G401 (cell line): ENCODE data around the gene ITGBL1. TPM values are rescaled to one million over a fixed set of nuclear protein-coding genes. Genes with fewer than 3 reads are reported as not detected.
A peak's percentile ranks its signal among the peaks of the same experiment; 100 is the strongest.
"Not testable (repeated sequence)": the region's sequence is repeated elsewhere in the genome, so short reads cannot be mapped to it uniquely, and the experiment has no call there.

Source experiments
- DNase-seq: peaks from one replicate; pipeline ENCODE4 v3.0.0-alpha.2; 2015; ENCODE audit warnings: low spot score
- in situ Hi-C: cut with HindIII; loops from 2 replicates; pipeline ENCODE4 v1.10.0; 2016; ENCODE audit warnings: low sequenced_read_pairs, mixed read lengths
- total RNA-seq: library from RNA; depleted of rRNA; stranded (reverse); fragments of >200 nt; shearing (Covaris generic); gene quantifications from 2 replicates; pipeline ENCODE4 v1.2.3, GENCODE V29; 2014

ITGBL1 gene
- total RNA-seq, 1 experiment from 2014 or later = not detected

DNA sequence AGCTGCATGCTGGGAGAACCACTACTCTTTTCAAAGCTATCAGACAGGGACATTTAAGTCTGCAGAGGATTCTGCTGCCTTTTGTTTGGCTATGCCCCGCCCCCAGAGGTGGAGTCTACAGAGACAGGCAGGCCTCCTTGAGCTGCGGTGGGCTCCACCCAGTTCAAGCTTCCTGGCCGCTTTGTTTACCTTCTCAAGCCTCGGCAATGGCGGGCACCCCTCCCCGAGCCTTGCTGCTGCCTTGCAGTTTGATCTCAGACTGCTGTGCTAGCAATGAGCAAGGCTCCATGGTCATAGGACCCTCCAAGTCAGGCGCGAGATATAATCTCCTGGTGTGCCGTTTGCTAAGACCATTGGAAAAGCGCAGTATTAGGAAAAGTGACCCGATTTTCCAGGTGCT lies 92.1 kb downstream of the ITGBL1 start:
- in situ Hi-C loops, DNase-seq: not testable (repeated sequence)

DNA sequence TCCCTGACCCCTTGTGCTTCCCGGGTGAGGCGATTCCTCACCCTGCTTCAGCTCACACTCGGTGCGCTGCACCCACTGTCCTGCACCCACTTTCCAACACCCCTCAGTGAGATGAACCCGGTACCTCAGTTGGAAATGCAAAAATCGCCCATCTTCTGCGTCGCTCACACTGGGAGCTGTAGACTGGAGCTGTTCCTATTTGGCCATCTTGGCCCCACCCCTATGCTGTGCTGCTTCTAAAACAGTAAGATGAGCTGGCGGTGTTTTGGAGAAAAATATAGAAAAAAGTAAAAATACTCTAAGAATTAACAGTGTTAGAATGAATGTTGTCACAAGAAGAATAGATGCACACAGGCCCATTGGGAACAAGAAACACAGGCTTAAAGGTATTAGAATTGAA lies 92.5 kb downstream of the ITGBL1 start:
- no peak for DNase-seq
- in situ Hi-C loops = no loop called here

DNA sequence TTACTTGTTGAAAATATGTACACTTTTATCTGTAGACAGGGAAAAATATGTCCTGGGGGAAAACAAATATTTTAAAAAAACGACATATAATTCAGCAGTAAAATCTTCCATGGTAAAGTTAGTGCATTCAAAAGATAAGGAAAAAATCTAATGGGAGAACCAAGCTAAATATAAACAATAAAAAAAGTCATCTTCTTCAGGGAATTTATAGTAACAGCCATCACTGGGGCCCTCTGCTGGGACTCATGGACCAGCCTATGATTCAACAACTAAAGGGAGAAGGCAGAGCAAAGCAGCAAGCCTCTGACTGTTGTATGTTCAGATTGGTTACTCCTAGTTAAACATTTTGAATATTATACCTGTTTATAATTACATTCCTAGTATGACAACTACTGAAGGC lies 93.0 kb downstream of the ITGBL1 start:
- DNase-seq = no peak
- in situ Hi-C loops = no loop called here

DNA sequence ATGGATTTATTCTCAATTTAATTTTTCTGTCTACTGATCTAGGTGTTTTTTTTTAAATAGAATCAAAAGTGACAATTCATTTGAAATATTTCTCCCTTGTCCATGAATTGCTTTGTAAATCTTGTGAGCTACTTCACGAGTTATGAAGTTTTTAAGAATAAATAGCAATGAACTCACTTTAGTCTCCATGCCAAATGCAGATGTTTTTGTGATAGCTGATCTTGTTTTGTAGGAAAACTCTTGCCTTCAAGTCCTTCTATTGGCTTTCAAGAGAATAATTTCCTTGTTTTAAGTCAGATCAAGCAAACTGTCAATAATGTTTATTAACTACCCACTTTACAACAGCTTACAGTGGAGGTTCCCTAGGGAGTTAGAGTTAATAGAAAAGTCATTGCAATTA lies 99.8 kb downstream of the ITGBL1 start:
- in situ Hi-C loops = no loop called here

DNA sequence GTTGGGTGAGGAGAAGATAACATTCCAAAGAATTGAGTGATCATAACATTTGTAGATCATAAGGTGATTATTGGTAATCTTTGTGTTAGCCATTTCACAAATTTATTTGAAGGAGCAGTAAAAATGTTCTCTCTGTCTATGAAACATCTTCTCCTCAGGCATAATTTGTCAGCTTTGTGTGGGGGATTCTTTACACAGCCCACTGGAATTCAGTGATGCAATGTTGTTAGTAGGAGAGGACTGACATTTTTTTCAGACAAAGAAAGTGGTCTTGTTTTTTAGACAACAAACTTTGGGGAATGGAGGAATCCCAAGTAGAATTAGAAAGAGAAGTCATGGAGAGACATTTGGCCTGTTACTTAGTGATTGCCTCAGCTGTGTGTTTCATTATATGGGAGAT lies 100.3 kb downstream of the ITGBL1 start:
- no peak for DNase-seq
- in situ Hi-C loops = no loop called here

More for the DNA sequence above, 99.8 kb downstream of the ITGBL1 start:
- no peak for DNase-seq

DNA sequence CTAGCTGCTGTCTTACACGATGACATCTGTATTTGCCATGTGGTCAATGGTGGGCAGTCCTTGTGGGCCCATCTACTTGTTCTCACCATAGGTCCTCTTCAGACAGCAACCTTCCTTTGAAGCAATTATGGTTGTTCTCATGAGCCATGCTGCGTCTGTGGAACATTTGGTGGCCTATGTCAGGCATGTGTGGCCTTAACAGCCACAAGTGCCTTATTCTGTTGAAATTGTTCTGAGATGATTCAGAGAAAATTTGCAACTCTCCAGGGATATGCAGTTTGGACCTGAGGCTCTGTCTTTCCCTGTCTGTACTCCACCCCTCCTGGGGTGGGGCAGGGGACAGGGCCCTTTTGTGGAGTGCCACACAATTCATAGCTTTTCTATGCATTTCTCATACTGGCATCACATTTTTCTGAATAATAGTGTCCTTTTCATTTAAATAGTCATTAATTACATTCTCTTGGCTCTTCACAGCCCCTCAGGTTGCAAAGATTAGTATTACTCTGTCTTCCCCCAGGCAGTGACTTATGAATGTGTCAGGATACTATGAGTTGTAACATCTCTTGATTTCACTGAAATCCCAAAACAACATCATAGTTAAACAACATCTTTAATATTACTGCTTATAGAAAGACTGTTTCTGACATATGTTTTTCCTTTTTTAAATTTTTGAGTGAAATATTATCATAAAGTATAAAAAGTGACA lies 102.1 kb downstream of the ITGBL1 start:
- in situ Hi-C loops = no loop called here
- DNase-seq = no peak

DNA sequence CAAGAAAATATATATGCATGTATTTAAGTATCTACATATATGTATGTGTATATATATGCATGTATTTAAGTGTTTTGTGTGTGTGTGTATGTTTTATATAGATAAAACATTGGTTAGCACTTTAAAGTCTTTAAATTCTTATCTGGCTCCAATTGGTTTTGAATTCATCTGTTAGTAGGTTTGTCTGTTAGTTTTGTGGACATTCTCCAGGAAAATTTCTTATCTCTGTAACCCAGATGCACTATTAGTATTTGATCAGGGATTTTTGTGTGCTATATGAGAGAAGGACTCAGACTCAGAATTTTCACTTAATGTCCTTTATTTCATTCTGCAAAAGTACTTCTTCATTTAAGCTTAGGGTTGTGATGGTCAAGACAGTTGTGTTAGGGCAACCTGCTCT lies 103.1 kb downstream of the ITGBL1 start:
- DNase-seq = no peak
- in situ Hi-C loops = no loop called here

DNA sequence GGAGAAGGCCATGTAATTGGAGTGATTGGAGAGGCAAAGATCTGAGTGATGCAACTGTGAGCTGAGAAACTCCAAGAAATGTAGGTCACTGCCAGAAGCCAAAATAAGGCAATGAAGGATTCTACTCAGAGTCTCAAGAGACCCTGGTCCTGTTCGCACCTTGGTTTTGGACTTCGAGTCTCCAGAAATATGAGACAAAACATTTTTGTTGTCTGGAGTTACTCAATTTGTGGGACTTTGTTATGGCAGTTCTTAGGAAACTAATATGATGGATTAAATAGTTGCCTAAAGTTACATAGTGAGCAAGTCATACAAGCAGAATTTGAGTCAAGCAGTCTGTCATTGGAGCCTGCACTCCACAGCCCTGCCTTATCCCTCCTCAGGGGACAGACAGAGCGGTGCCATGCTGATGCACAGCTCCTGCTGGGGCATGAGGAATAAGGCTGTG lies 104.2 kb downstream of the ITGBL1 start:
- no peak for DNase-seq
- in situ Hi-C loops = no loop called here

DNA sequence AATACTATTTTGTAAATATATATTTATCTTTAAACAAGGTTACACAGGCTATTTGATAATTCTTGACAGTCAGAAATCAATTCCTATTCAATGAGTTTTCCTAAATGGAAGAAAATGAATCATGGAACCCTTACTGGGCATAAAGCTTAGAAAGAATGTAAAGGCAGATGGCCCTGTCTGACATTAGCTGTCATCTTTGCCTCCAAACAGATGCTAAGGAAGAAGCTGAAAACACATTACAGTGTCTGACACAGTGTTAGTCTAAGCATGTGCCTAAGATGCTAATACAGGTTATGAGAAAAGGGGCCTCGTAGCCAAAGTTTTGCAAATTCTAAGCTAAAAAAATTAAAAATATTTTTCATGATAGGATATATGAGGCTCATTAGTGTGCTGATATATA lies 112.8 kb downstream of the ITGBL1 start:
- peak; percentile 16 for DNase-seq
- in situ Hi-C loops = no loop called here

DNA sequence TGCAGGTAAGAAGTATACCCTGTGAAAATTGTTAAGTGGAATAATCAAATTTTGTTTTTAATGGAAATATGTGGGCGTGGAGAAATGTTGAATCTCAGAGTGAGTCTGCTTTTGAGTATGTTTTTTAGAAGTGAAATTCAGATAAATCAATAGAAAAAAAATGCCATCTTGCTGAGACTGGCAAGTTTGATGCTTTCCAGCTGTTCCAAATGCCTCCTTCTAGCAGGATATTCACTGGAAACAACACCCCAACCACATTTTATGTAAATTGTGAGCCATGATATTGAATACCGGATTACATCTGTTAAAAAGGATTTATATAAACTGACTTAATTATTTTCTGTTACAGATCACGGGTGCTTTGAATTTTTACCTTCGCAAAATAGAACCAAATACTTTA lies 115.4 kb downstream of the ITGBL1 start:
- in situ Hi-C loops = no loop called here
- no peak for DNase-seq

DNA sequence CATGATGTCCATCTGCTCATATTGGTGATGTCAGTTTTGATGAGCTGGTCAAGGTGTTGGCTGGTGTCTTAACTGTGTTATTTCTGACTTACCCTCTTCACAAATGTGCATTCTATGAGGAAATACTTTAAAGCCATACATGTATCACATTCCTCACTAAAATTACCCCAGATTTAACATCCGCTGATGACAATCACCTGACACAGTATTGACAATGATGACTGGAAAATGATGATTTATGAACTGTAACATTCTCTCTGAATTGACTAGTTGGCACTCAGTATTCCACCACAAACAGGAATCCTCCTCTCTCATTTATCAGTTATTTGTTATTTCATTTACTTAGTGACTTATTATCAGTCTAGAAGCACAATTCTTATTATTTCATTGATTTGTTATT lies 117.3 kb downstream of the ITGBL1 start:
- in situ Hi-C loops = no loop called here
- DNase-seq = no peak

DNA sequence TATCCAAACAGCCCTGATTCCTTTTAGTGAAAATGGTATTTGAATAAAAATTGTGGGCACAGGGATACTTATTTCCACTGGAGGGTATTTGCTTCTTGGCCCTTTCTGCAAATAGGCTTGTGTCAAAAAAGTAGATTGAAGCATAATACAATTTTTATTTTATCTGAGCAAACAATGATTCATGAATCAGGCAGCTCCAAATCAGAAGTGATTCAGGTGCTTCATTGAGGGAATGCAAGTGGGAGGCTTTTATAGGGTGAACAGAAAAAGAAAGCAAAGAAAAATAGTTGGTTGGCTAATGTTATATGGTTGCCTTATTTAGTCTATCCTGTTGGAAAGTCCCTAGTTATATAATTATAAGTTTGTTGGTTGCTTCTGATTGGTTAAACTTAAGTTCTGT lies 117.9 kb downstream of the ITGBL1 start:
- in situ Hi-C loops = no loop called here
- DNase-seq = no peak

DNA sequence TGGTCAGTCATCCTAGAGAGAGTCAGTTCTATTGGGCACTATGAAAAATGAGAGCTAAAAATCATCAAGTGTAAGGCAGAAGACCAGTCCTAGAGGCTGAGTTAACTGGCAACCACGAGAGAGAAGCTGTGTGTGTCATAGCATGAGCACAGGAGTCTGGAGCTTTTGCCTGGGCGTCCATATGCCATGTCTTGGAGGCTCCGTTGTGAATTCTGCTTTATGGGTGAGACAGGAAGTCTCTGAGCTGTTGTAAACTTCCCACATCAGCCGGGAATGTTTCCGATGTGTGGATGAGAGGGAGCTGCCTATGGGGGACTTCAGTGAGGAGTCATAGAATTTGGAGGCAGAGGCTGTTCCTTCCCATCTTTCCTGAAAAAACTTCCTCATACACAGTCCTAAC lies 120.0 kb downstream of the ITGBL1 start:
- in situ Hi-C loops = no loop called here
- DNase-seq = no peak

DNA sequence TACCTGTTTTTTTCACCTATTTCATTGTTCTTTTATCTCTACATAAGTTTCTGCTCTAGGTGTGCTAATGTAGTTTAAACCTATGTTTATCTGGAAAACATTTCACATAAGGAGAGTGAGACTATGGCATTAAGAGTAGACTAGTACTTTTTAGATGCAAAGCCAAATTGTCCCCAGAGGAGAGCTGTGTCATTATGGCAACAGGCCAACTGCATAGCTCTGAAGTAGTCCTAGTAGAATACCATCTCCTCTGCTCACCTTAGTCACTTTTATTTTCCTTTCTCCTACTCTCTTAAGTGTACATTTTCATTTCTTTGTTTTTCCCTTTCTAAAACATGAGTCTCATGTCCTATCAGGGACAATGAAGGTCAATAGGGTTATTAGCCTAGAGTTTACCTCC lies 123.1 kb downstream of the ITGBL1 start:
- DNase-seq = no peak
- in situ Hi-C loops = no loop called here

DNA sequence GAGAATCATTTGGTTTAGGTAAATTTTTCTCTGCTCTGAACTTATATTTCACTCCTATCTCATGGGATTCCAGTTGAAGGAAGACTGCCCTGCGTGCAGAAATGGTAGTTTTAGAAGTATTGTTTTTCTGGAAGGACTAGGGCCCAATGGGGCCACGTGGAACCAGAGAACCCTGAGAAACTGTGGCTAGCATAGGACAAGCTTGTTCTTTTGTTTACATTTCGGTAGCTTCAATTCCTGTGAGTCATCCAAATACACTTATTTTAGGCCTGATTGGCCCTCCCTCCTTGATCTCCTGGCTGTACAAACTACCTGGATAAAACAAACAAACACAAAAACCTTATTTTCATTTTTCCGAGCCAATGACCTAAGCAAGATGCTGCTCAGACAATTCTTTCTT lies 124.0 kb downstream of the ITGBL1 start:
- in situ Hi-C loops = no loop called here
- DNase-seq = no peak

DNA sequence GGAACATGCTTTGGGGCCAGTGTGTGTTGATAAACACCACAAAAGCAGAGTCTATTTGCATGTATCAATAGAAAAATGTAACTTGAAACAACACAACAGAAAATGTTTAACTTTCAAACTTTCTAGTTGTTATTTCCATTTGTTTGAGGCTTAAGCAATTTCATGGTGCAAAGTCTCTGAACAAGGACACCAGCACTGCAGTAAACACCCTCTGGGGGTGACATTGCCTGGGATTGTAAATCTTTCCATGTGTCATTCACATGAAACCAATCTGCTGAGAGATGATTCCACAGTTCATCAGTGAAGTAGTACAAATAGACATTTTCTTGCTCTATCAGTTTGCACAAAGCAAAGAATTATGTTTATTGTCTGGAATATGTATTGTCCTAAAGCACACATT lies 124.5 kb downstream of the ITGBL1 start:
- in situ Hi-C loops = no loop called here
- no peak for DNase-seq

DNA sequence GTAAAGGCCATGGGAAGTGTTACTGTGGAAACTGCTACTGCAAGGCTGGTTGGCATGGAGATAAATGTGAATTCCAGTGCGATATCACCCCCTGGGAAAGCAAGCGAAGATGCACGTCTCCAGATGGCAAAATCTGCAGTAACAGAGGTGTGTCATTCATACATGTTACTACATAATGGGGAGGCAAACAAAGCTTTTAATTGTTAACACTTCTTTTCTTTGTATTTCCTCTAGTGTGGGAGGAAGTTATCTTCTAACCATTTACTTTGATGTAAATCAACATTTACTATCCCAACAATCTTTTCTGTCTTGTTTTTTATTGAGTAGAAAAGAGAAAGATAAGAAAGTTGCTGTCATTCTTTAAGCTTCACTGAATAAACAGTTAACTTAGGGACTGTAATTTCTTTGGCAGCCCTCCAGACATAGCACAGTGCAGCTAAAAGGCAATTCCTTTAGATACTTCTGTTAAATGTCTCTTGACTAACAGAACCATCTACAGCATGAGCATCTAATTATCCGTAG lies 126.9 kb downstream of the ITGBL1 start:
- DNase-seq = no peak
- in situ Hi-C loops = no loop called here

DNA sequence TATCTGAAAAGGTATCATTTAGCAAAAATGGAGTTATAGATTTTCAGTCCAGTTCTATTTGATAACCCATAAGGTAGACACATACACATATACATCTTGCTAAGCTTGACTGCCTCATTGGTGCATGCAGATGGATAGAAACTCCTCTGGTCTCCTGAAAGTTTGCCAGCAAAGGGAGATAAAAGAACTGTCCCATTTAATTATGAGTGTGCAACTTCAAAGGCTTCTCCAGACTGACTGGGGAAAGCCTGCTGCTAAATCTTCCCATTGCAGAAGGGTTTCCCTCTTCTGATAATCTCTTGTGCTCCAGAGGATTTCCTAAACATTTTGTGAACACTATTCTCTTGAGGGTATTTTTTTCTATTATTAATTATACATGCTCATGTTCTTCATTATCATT lies 131.9 kb downstream of the ITGBL1 start:
- DNase-seq = no peak
- in situ Hi-C loops = no loop called here

DNA sequence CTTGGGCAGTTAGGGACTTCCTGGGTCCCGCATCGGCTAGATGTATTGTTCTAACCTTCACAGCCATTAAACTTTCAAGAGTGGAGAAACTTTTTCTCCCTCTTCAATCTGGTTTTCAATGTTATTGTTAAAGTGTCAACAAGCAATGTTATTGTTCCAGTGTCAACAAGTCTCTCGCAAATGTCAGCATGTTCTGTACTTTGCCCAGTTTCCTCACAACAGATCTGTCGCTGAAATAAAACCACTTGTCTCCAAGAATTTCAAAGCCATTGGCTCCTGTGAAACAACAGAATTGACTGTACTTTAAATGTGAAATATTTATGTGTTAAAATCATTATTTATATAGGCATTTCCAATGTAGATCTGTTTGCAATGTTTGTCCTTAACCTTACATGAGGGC lies 138.0 kb downstream of the ITGBL1 start:
- no peak for DNase-seq
- in situ Hi-C loops = no loop called here

DNA sequence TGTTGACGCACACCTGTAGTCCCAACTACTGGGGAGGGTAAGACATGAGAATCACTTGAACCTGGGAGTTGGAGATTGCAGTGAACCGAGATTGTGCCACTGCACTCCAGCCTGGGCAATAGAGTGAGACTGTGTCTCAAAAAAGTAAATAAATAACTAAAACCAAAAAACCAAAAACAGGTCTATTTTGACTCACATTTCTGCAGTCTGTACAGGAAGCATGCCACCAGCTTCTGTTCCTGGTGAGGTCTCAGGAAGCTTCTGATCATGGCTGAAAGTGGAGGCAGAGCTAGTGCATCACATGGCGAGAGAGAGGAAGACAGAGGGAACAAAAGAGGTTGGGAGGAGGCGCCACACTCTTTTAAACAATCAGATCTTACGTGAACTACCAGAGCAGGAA lies 142.5 kb downstream of the ITGBL1 start:
- in situ Hi-C loops = no loop called here

DNA sequence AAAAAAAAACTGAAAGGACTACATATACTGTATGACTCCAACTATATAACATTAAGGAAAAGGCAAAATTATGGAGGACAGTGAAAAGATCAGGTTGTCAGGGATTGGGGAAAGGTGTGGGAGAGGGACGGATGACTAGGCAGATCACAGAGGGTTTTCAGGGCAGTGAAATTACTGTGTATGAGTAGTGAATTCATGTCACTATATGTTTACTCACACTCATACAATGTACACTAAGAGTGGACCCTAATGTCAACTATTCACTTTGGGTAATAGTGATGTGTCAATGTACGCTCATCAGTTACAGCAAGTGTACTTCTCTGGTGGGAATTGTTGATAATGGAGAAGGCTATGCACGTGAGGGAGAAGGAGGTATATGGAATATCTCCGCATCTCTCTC lies 144.3 kb downstream of the ITGBL1 start:
- in situ Hi-C loops = no loop called here
- DNase-seq = no peak

More for the DNA sequence above, 142.5 kb downstream of the ITGBL1 start:
- no peak for DNase-seq
